SH-SY5Y (cell line): Measurements from ENCODE around the gene ABCA3.

Experiments
- GATA2 ChIP-seq: IDR thresholded peaks from 2 replicates; pipeline ENCODE4 v1.6.1; 2011; ENCODE audit warnings: mild to moderate bottlenecking, low read depth, low read length
- GATA3 ChIP-seq: IDR thresholded peaks from 2 replicates; pipeline ENCODE4 v1.6.1; 2011; ENCODE audit warnings: low read depth, mild to moderate bottlenecking, low read length, moderate library complexity

DNA sequence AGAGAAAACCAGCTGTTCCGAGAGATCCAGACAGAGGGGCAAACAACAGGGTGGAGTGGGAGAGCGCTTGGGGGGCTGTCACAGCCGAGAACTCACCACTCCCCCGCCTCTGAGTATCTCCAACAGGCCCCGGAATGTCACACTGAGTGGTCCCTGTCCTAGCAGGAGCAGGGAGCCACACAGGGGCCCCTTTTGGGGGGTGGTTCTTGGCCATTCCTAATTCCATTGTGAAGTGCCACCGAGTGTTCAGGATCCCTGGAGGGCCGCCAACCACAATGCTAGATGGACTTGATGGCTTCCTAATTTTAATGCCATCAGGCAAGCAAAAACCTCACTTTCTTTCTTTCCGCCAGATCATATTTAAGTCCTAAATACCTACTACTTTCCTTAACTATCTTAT is 16.8 kb downstream of the ABCA3 start:
- no peak for TF ChIP-seq GATA2
- TF ChIP-seq GATA3 = no peak
